OCI-LY3 (cell line): ENCODE data around the gene ACIN1.

Experiments used
- CTCF ChIP-seq: fragments of 200-600, 300-600 bp; sonication (generic); IDR thresholded peaks from 2 replicates; pipeline ENCODE4 v1.5.1; 2014; ENCODE audit warnings: antibody characterized with exemption, low read length, low read depth
- EZH2phosphoT487 ChIP-seq: fragments of 200-600 bp; shearing (Covaris generic); IDR thresholded peaks from 2 replicates; pipeline ENCODE4 v1.6.1; 2018; ENCODE audit warnings: antibody characterized with exemption, mixed run types, low read depth

- no peak for TF ChIP-seq CTCF
- TF ChIP-seq EZH2phosphoT487 = no peak
Observed at GRCh38 chr14:23034498-23035302, 60.2 kb downstream of the ACIN1 start, which contains the start of gene PSMB5.
